MM.1S (cell line): Measurements from ENCODE around the gene PRDM11.

Experiments used
- DNase-seq: peaks from one replicate; pipeline ENCODE4 v3.0.0-alpha.2; 2015
- H2AFZ ChIP-seq: fragments of 300-600 bp; sonication (generic); 2 replicates; pipeline ENCODE4 v1.6.0; 2016; ENCODE audit warnings: antibody characterized with exemption, low read length
- H3F3A ChIP-seq: fragments of 300-600 bp; sonication (generic); 2 replicates; pipeline ENCODE4 v1.6.1; 2016; ENCODE audit warnings: mild to moderate bottlenecking, antibody characterized with exemption, low read length, moderate library complexity, mixed read lengths; ENCODE audit not compliant: insufficient read depth
- H3K27ac ChIP-seq: fragments of 300-600 bp; sonication (generic); 2 replicates; pipeline ENCODE4 v1.5.1; 2016; ENCODE audit warnings: mild to moderate bottlenecking, low read length
- H3K27me3 ChIP-seq: fragments of 300-600 bp; sonication (generic); replicated peaks from 2 replicates; pipeline ENCODE4 v1.6.0; 2016; ENCODE audit warnings: low read length; ENCODE audit not compliant: insufficient read depth
- H3K36me3 ChIP-seq: fragments of 300-600 bp; sonication (generic); replicated peaks from 2 replicates; pipeline ENCODE4 v1.6.1; 2016; ENCODE audit warnings: mild to moderate bottlenecking, low read length, mixed read lengths; ENCODE audit not compliant: insufficient read depth
- H3K4me1 ChIP-seq: fragments of 300-600 bp; sonication (generic); 2 replicates; pipeline ENCODE4 v1.6.1; 2016; ENCODE audit warnings: low read length, mixed read lengths
- H3K4me2 ChIP-seq: fragments of 300-600 bp; sonication (generic); 2 replicates; pipeline ENCODE4 v1.6.0; 2016; ENCODE audit warnings: low read depth, low read length
- H3K4me3 ChIP-seq: fragments of 300-600 bp; sonication (generic); 2 replicates; pipeline ENCODE4 v1.5.1; 2016; ENCODE audit warnings: low read length, mixed read lengths
- H3K79me2 ChIP-seq: fragments of 300-600 bp; sonication (generic); 2 replicates; pipeline ENCODE4 v1.6.1; 2016; ENCODE audit warnings: mixed run types, low read length, mixed read lengths
- H3K9ac ChIP-seq: fragments of 300-600 bp; sonication (generic); 2 replicates; pipeline ENCODE4 v1.6.1; 2016; ENCODE audit warnings: low read length, mixed read lengths
- H3K9me2 ChIP-seq: fragments of 300-600 bp; sonication (generic); replicated peaks from 2 replicates; pipeline ENCODE4 v1.6.1; 2016; ENCODE audit warnings: mild to moderate bottlenecking, low read length, mixed read lengths; ENCODE audit not compliant: insufficient read depth
- H3K9me3 ChIP-seq: fragments of 300-600 bp; sonication (generic); replicated peaks from 2 replicates; pipeline ENCODE4 v1.6.1; 2016; ENCODE audit warnings: mild to moderate bottlenecking, low read length, mixed read lengths; ENCODE audit not compliant: insufficient read depth
- H4K20me1 ChIP-seq: fragments of 300-600 bp; sonication (generic); 2 replicates; pipeline ENCODE4 v1.6.1; 2016; ENCODE audit warnings: mild to moderate bottlenecking, low read length, moderate library complexity, mixed read lengths; ENCODE audit not compliant: insufficient read depth
- EZH2 ChIP-seq: fragments of 300-600 bp; sonication (generic); optimal IDR thresholded peaks from 2 replicates; pipeline ENCODE3; 2017; ENCODE audit warnings: low read depth, mild to moderate bottlenecking, antibody characterized with exemption, low read length, mixed read lengths
- EZH2phosphoT487 ChIP-seq: fragments of 300-600 bp; sonication (generic); IDR thresholded peaks from 2 replicates; pipeline ENCODE4 v1.6.1; 2018; ENCODE audit warnings: antibody characterized with exemption, low read length
- TF ChIP-seq, protein P1 (sequence below): fragments of 300-600 bp; sonication (generic); IDR thresholded peaks from 2 replicates; pipeline ENCODE4 v1.5.1; 2016; ENCODE audit warnings: antibody characterized with exemption, low read length, mixed read lengths

Gene PRDM11

GRCh38 chr11:45150943-45151342 lies 4.5 kb downstream of the PRDM11 start:
- Histone ChIP-seq H3K27ac (no peak overlapping the region), H3K36me3 (no peaks in the 10 kb centered on the region), H3K9ac (no peak overlapping the region), H3K79me2 (no peaks in the 10 kb centered on the region), H3K9me2 (no peaks in the 10 kb centered on the region), H2AFZ (no peak overlapping the region), H3K4me2 (no peak overlapping the region), H3K9me3 (no peaks in the 10 kb centered on the region), H3F3A (no peaks in the 10 kb centered on the region), H3K4me1 (0 out of 2 replicates have a peak, but pooled peaks cover 2% of the 10 kb centered on the region), H3K4me3 (no peak overlapping the region), H4K20me1 (no peaks in the 10 kb centered on the region), H3K27me3 (no peaks in the 10 kb centered on the region)
- no peak for DNase-seq
- TF ChIP-seq, protein P1, sequence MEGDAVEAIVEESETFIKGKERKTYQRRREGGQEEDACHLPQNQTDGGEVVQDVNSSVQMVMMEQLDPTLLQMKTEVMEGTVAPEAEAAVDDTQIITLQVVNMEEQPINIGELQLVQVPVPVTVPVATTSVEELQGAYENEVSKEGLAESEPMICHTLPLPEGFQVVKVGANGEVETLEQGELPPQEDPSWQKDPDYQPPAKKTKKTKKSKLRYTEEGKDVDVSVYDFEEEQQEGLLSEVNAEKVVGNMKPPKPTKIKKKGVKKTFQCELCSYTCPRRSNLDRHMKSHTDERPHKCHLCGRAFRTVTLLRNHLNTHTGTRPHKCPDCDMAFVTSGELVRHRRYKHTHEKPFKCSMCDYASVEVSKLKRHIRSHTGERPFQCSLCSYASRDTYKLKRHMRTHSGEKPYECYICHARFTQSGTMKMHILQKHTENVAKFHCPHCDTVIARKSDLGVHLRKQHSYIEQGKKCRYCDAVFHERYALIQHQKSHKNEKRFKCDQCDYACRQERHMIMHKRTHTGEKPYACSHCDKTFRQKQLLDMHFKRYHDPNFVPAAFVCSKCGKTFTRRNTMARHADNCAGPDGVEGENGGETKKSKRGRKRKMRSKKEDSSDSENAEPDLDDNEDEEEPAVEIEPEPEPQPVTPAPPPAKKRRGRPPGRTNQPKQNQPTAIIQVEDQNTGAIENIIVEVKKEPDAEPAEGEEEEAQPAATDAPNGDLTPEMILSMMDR, result no peak
- no peak for TF ChIP-seq EZH2
- no peak for TF ChIP-seq EZH2phosphoT487

- Histone ChIP-seq H3K79me2 (no peaks in the 10 kb centered on the region), H3F3A (no peaks in the 10 kb centered on the region), H3K36me3 (no peaks in the 10 kb centered on the region), H2AFZ (no peak overlapping the region), H3K4me3 (no peak overlapping the region), H4K20me1 (no peaks in the 10 kb centered on the region), H3K9ac (no peak overlapping the region), H3K9me3 (no peaks in the 10 kb centered on the region), H3K4me1 (no peaks in the 10 kb centered on the region), H3K27me3 (no peaks in the 10 kb centered on the region), H3K9me2 (no peaks in the 10 kb centered on the region), H3K4me2 (no peak overlapping the region), H3K27ac (no peak overlapping the region)
- no peak for DNase-seq
- TF ChIP-seq, protein P1, result no peak
- TF ChIP-seq EZH2, result no peak
- TF ChIP-seq EZH2phosphoT487, result no peak
Observed at GRCh38 chr11:45151362-45151982, 5.0 kb downstream of the PRDM11 start.

GRCh38 chr11:45152740-45153595 lies 6.5 kb downstream of the PRDM11 start:
- H3K4me3 ChIP-seq, result no peak overlapping the region
- H4K20me1 ChIP-seq, result no peaks in the 10 kb centered on the region
- no peak overlapping the region for H3K27ac ChIP-seq
- no peak overlapping the region for H3K9ac ChIP-seq
- no peaks in the 10 kb centered on the region for H3K9me2 ChIP-seq
- no peaks in the 10 kb centered on the region for H3K79me2 ChIP-seq
- no peak overlapping the region for H3K4me2 ChIP-seq
- H3K4me1 ChIP-seq, result no peaks in the 10 kb centered on the region
- no peak for TF ChIP-seq EZH2phosphoT487
- H3K36me3 ChIP-seq, result no peaks in the 10 kb centered on the region
- H3K9me3 ChIP-seq, result no peaks in the 10 kb centered on the region
- no peaks in the 10 kb centered on the region for H3F3A ChIP-seq
- no peak overlapping the region for H2AFZ ChIP-seq
- H3K27me3 ChIP-seq, result no peaks in the 10 kb centered on the region
- no peak for DNase-seq
